ENCODE measurements around the gene MRPL47.

The MRPL47 gene

DNA sequence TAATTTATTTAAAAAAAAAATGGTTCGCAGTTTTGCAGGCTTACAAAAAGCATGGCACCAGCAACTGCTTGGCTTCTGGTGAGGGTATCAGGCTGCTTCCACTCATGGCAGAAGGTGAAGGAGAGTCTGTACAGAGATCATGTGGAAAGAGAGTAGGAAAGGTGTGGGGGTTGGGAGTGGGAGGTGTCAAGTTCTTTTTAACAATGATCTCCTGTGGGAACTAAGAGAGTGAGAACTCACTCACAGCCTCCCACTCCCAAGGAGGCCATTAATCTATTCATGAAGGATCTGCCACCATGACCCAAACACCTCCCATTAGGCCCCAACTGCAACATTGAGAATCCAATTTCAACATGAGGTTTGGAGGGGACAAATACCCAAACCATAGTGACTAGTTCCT, 62.8 kb downstream of the MRPL47 start:
- H3K27me3 ChIP-seq (ENCODE audit: control insufficient read depth in 1 of 2, insufficient read depth in 2 of 2, low read length in 2 of 2) = no peaks in the 10 kb centered on the region
- no peaks in the 10 kb centered on the region for H3K36me3 ChIP-seq (ENCODE audit: insufficient read depth, low read length)
- no peak overlapping the region for H3K27ac ChIP-seq (ENCODE audit: low read depth, low read length)
- no peak overlapping the region for H3K9ac ChIP-seq (ENCODE audit: low read length)
- H3K9me3 ChIP-seq (ENCODE audit: low read length) = no peaks in the 10 kb centered on the region
- no peak overlapping the region for H3K4me3 ChIP-seq (ENCODE audit: low read depth in 1 of 2, low read length in 2 of 2)
- H3K4me1 ChIP-seq (ENCODE audit: insufficient read depth, low read length) = no peaks in the 10 kb centered on the region

DNA sequence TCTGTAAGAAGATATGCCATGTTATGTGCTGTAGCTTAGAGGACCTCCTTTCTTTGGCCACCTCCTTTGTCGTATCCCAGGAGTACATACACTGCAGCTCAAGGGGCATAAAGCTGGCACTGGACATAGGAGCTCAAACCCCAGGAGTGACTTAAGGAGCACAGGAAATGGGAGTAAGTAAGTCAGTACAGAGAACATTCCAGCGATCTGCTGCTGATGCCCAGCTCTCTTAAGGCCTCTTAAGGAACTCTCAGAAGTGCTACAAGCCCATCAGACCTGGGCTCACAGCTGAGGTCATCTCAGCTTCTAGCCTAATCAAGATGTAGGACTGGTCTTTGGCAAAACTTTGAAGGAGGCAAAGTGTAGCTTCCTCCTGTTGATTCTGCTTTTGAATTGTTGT, 63.3 kb downstream of the MRPL47 start:
- H3K27me3 ChIP-seq (ENCODE audit: control insufficient read depth in 1 of 2, insufficient read depth in 2 of 2, low read length in 2 of 2) = no peaks in the 10 kb centered on the region
- H3K4me1 ChIP-seq (ENCODE audit: insufficient read depth, low read length) = no peaks in the 10 kb centered on the region

More for the DNA sequence above, 63.3 kb downstream of the MRPL47 start:
- Histone ChIP-seq H3K9me3 (ENCODE audit: low read length) (no peaks in the 10 kb centered on the region), H3K9ac (ENCODE audit: low read length) (no peak overlapping the region), H3K4me3 (ENCODE audit: low read depth in 1 of 2, low read length in 2 of 2) (no peak overlapping the region), H3K36me3 (ENCODE audit: insufficient read depth, low read length) (no peaks in the 10 kb centered on the region), H3K27ac (ENCODE audit: low read depth, low read length) (no peak overlapping the region)

All from muscle layer of colon (tissue), 2 donors.